IMR-90 (cell line): ENCODE measurements around the gene MOCS1.

Source experiments
- BHLHE40 ChIP-seq: fragments of 150-350 bp; IDR thresholded peaks from 2 replicates; pipeline ENCODE4 v1.6.1; 2016; ENCODE audit warnings: mild to moderate bottlenecking, low read depth, low read length
- CHD1 ChIP-seq: IDR thresholded peaks from 2 replicates; pipeline ENCODE4 v1.6.1; 2012; ENCODE audit warnings: low read depth, low read length, improper control_type of control experiment
- MAZ ChIP-seq: IDR thresholded peaks from 2 replicates; pipeline ENCODE4 v1.6.1; 2012; ENCODE audit warnings: low read depth, mild to moderate bottlenecking, low read length, improper control_type of control experiment, moderate library complexity, borderline replicate concordance
- MXI1 ChIP-seq: IDR thresholded peaks from 2 replicates; pipeline ENCODE4 v1.6.1; 2012; ENCODE audit warnings: low read depth, mild to moderate bottlenecking, low read length, moderate library complexity, borderline replicate concordance
- NFE2L2 ChIP-seq: fragments of 150-350 bp; IDR thresholded peaks from 2 replicates; pipeline ENCODE4 v1.6.1; 2016; ENCODE audit warnings: low read depth, mild to moderate bottlenecking, low read length
- POLR2A ChIP-seq: IDR thresholded peaks from 2 replicates; pipeline ENCODE4 v1.6.1; 2012; ENCODE audit warnings: mild to moderate bottlenecking, low read depth, low read length
- RAD21 ChIP-seq: IDR thresholded peaks from 2 replicates; pipeline ENCODE4 v1.6.1; 2012; ENCODE audit warnings: low read length, improper control_type of control experiment
- RCOR1 ChIP-seq: IDR thresholded peaks from 2 replicates; pipeline ENCODE4 v1.6.1; 2012; ENCODE audit warnings: mild to moderate bottlenecking, low read length, improper control_type of control experiment; ENCODE audit not compliant: insufficient replicate concordance
- RFX5 ChIP-seq: IDR thresholded peaks from 2 replicates; pipeline ENCODE4 v1.8.0; 2012; ENCODE audit warnings: low read depth, mild to moderate bottlenecking, low read length, moderate library complexity
- SMC3 ChIP-seq: fragments of 150-350 bp; IDR thresholded peaks from 2 replicates; pipeline ENCODE4 v1.6.1; 2016; ENCODE audit warnings: low read depth, mild to moderate bottlenecking, antibody characterized with exemption, low read length, moderate library complexity
- TF ChIP-seq, protein P1 (sequence below): fragments of 150-350 bp; IDR thresholded peaks from 2 replicates; pipeline ENCODE4 v1.6.1; 2017; ENCODE audit warnings: mild to moderate bottlenecking, antibody characterized with exemption, low read length, low read depth
- TF ChIP-seq, protein P2 (sequence below): conservative IDR thresholded peaks from 2 replicates; pipeline ENCODE4 v1.5.1; 2012; ENCODE audit warnings: mild to moderate bottlenecking, low read depth, low read length, improper control_type of control experiment
- TF ChIP-seq, protein P3 (sequence below): fragments of 150-350 bp; IDR thresholded peaks from 2 replicates; pipeline ENCODE4 v1.6.1; 2016; ENCODE audit warnings: low read depth, mild to moderate bottlenecking, low read length, moderate library complexity, borderline replicate concordance

DNA sequence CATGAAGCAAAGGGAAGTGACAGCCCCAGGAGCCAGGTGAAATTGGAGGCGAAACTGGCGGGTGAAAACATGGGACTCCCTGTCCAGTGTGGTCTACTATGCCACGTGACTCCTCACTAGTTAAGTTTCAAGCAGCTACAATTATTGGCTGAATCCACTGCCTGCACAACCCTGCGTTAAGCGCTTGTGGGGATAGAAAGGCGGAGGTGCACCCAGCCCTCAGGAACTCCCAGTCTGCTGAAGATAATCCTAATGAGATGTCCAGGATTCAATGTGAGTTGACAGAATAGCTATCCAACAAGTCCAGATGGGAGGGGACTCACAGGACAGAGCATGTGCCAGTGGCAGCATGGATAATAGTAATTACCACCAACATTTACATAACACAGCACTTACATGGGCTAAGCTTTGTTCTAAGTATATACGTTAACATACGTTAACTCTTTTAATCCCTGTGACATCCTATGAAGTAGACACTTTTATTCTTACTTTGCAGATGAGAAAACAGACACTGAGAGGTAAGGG lies 1.8 kb downstream of the MOCS1 start:
- no peak for TF ChIP-seq POLR2A
- TF ChIP-seq SMC3, result no peak
- TF ChIP-seq, protein P1, sequence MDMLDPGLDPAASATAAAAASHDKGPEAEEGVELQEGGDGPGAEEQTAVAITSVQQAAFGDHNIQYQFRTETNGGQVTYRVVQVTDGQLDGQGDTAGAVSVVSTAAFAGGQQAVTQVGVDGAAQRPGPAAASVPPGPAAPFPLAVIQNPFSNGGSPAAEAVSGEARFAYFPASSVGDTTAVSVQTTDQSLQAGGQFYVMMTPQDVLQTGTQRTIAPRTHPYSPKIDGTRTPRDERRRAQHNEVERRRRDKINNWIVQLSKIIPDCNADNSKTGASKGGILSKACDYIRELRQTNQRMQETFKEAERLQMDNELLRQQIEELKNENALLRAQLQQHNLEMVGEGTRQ, result no peak
- TF ChIP-seq RAD21, result no peak
- TF ChIP-seq, protein P2, sequence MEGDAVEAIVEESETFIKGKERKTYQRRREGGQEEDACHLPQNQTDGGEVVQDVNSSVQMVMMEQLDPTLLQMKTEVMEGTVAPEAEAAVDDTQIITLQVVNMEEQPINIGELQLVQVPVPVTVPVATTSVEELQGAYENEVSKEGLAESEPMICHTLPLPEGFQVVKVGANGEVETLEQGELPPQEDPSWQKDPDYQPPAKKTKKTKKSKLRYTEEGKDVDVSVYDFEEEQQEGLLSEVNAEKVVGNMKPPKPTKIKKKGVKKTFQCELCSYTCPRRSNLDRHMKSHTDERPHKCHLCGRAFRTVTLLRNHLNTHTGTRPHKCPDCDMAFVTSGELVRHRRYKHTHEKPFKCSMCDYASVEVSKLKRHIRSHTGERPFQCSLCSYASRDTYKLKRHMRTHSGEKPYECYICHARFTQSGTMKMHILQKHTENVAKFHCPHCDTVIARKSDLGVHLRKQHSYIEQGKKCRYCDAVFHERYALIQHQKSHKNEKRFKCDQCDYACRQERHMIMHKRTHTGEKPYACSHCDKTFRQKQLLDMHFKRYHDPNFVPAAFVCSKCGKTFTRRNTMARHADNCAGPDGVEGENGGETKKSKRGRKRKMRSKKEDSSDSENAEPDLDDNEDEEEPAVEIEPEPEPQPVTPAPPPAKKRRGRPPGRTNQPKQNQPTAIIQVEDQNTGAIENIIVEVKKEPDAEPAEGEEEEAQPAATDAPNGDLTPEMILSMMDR, result no peak
- no peak for TF ChIP-seq BHLHE40
- TF ChIP-seq NFE2L2, result no peak
- no peak for TF ChIP-seq RCOR1
- no peak for TF ChIP-seq CHD1
- TF ChIP-seq MAZ, result no peak
- no peak for TF ChIP-seq MXI1
- TF ChIP-seq RFX5, result no peak
- TF ChIP-seq, protein P3, sequence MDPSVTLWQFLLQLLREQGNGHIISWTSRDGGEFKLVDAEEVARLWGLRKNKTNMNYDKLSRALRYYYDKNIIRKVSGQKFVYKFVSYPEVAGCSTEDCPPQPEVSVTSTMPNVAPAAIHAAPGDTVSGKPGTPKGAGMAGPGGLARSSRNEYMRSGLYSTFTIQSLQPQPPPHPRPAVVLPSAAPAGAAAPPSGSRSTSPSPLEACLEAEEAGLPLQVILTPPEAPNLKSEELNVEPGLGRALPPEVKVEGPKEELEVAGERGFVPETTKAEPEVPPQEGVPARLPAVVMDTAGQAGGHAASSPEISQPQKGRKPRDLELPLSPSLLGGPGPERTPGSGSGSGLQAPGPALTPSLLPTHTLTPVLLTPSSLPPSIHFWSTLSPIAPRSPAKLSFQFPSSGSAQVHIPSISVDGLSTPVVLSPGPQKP, result no peak
